ENCODE measurements around the gene UROC1.

GRCh38 chr3:126524429-126524988 lies 6.9 kb upstream of the UROC1 start:
- TF ChIP-seq SUZ12 (IDR thresholded peaks at IDR 0.05): no peak
- no peak for TF ChIP-seq CTBP1 (IDR thresholded peaks at IDR 0.05; ENCODE audit: borderline replicate concordance)
- no peak for TF ChIP-seq FOXA1 (IDR thresholded peaks at IDR 0.05)
- no peak for TF ChIP-seq L3MBTL2 (conservative IDR thresholded peaks at IDR 0.05)
- no peak for TF ChIP-seq TARDBP (IDR thresholded peaks at IDR 0.05)
- no peak for TF ChIP-seq ARNT (IDR thresholded peaks at IDR 0.05)
- TF ChIP-seq PKNOX1 (IDR thresholded peaks at IDR 0.05): no peak
- no peak for TF ChIP-seq FOXM1 (IDR thresholded peaks at IDR 0.05; ENCODE audit: borderline replicate concordance)
- TF ChIP-seq SP1 (IDR thresholded peaks at IDR 0.05): no peak
- no peak for TF ChIP-seq BHLHE40 (IDR thresholded peaks at IDR 0.05; ENCODE audit: borderline replicate concordance)
- no peak for TF ChIP-seq ELF4 (IDR thresholded peaks at IDR 0.05)
- TF ChIP-seq FOXK2 (IDR thresholded peaks at IDR 0.05): no peak
- no peak for TF ChIP-seq HDGF (IDR thresholded peaks at IDR 0.05; ENCODE audit: borderline replicate concordance)
- TF ChIP-seq NFRKB (IDR thresholded peaks at IDR 0.05): no peak
